ENCODE results near the gene BABAM2. TPM values are rescaled to one million over a fixed set of nuclear protein-coding genes. Genes with fewer than 3 reads are reported as not detected.
A peak's percentile ranks its signal among the peaks of the same experiment; 100 is the strongest.
"Not testable (repeated sequence)": the region's sequence is repeated elsewhere in the genome, so short reads cannot be mapped to it uniquely, and the experiment has no call there.

BABAM2 gene
- total and polyA plus RNA-seq, 2 of the 4 experiments (the other 2 are of a cell fraction): 20.9 to 23.1 TPM

GRCh38 chr2:28113771-28114170 lies 223.2 kb downstream of the BABAM2 start:
- H2BK5ac ChIP-seq (ENCODE audit: low read depth, low read length, poor library complexity, severe bottlenecking); H3K9ac ChIP-seq (ENCODE audit: low read depth, low read length); H2BK120ac ChIP-seq (ENCODE audit: low read depth, low read length); H2AK5ac ChIP-seq (ENCODE audit: low read depth, low read length); H3K36me3 ChIP-seq (ENCODE audit: control insufficient read depth, insufficient read depth, low read length); H4K91ac ChIP-seq (ENCODE audit: insufficient read depth, low read depth, low read length); H3K4me1 ChIP-seq (ENCODE audit: control insufficient read depth, insufficient read depth, low read length); H3K9me3 ChIP-seq (ENCODE audit: control insufficient read depth, insufficient read depth, low read length); H4K20me1 ChIP-seq (ENCODE audit: insufficient read depth, low read length); H3K18ac ChIP-seq (ENCODE audit: low read depth, low read length); in situ Hi-C loops (cut with MboI; ENCODE audit: low sequenced_read_pairs); H2BK20ac ChIP-seq (ENCODE audit: low read depth, low read length); dilution Hi-C loops (cut with HindIII; ENCODE audit: low sequenced_read_pairs, unreplicated experiment); H4K5ac ChIP-seq (ENCODE audit: low read depth, low read length); H2AFZ ChIP-seq (replicated peaks; ENCODE audit: low read length, poor library complexity); intact Hi-C loops (cut with micrococcal nuclease); H3K4me2 ChIP-seq (ENCODE audit: low read depth, low read length); H3K23ac ChIP-seq (ENCODE audit: low read depth, low read length); H3K14ac ChIP-seq (replicated peaks; ENCODE audit: low read depth, low read length); H3K27ac ChIP-seq (ENCODE audit: insufficient read depth, low read length); H2BK15ac ChIP-seq (ENCODE audit: low read depth, low read length); H3K27me3 ChIP-seq (ENCODE audit: control insufficient read depth, insufficient read depth, low read length); H3K4ac ChIP-seq (ENCODE audit: low read depth, low read length); H2AK9ac ChIP-seq (replicated peaks; ENCODE audit: low read depth, low read length, poor library complexity); H4K8ac ChIP-seq (ENCODE audit: low read depth in 2 of 2, low read length in 2 of 2); BruUV-seq (replicated peaks); POLR2A ChIA-PET (ENCODE audit: unreplicated experiment); H3K4me3 ChIP-seq (ENCODE audit: insufficient read depth, low read depth, low read length); H3K79me1 ChIP-seq (ENCODE audit: low read depth in 1 of 2, low read length in 2 of 2); H3K9me1 ChIP-seq (ENCODE audit: insufficient read depth, low read length); H3K56ac ChIP-seq (ENCODE audit: extremely low read depth, insufficient read depth, low read length); CTCF ChIA-PET: not testable (repeated sequence)
- peak; percentile 42 for ATAC-seq (ENCODE audit: low read depth)
- peak; percentile 20 for DNase-seq
